Measurements from ENCODE around the gene MS4A6A. TPM values are rescaled to one million over a fixed set of nuclear protein-coding genes. Genes with fewer than 3 reads are reported as not detected.

Gene MS4A6A
- total RNA-seq, 1 experiment from 2014 or later, result 0.52 TPM

DNA sequence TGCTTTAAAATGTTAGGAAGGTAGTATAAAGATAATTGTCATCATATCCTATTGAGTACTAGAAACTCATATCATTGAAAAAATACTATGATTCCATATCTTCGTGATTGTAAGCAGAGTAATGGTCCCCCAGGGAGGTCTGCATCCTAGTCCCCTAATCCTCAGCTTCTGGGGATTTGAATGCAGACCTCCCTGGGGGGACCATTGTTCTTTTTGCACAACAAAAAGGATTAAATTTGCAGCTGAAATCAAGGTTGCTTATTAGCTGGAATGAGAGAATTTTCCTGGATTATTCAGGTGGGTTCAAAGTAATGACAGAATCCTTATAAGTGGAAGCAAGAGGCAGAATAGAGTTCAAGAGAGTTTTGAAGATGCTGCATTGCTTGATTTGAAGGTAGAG lies 26.1 kb upstream of the MS4A6A start (continued):
- TF ChIP-seq, protein P1, sequence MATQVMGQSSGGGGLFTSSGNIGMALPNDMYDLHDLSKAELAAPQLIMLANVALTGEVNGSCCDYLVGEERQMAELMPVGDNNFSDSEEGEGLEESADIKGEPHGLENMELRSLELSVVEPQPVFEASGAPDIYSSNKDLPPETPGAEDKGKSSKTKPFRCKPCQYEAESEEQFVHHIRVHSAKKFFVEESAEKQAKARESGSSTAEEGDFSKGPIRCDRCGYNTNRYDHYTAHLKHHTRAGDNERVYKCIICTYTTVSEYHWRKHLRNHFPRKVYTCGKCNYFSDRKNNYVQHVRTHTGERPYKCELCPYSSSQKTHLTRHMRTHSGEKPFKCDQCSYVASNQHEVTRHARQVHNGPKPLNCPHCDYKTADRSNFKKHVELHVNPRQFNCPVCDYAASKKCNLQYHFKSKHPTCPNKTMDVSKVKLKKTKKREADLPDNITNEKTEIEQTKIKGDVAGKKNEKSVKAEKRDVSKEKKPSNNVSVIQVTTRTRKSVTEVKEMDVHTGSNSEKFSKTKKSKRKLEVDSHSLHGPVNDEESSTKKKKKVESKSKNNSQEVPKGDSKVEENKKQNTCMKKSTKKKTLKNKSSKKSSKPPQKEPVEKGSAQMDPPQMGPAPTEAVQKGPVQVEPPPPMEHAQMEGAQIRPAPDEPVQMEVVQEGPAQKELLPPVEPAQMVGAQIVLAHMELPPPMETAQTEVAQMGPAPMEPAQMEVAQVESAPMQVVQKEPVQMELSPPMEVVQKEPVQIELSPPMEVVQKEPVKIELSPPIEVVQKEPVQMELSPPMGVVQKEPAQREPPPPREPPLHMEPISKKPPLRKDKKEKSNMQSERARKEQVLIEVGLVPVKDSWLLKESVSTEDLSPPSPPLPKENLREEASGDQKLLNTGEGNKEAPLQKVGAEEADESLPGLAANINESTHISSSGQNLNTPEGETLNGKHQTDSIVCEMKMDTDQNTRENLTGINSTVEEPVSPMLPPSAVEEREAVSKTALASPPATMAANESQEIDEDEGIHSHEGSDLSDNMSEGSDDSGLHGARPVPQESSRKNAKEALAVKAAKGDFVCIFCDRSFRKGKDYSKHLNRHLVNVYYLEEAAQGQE (IDR thresholded peaks at IDR 0.05; ENCODE audit: low read depth), result no peak
- no peak for TF ChIP-seq ELF1 (IDR thresholded peaks at IDR 0.05; ENCODE audit: borderline replicate concordance, low read depth)
- TF ChIP-seq POLR2A (IDR thresholded peaks at IDR 0.05; ENCODE audit: borderline replicate concordance, extremely low read depth, insufficient read depth, insufficient read length), result no peak
- TF ChIP-seq, protein P2, sequence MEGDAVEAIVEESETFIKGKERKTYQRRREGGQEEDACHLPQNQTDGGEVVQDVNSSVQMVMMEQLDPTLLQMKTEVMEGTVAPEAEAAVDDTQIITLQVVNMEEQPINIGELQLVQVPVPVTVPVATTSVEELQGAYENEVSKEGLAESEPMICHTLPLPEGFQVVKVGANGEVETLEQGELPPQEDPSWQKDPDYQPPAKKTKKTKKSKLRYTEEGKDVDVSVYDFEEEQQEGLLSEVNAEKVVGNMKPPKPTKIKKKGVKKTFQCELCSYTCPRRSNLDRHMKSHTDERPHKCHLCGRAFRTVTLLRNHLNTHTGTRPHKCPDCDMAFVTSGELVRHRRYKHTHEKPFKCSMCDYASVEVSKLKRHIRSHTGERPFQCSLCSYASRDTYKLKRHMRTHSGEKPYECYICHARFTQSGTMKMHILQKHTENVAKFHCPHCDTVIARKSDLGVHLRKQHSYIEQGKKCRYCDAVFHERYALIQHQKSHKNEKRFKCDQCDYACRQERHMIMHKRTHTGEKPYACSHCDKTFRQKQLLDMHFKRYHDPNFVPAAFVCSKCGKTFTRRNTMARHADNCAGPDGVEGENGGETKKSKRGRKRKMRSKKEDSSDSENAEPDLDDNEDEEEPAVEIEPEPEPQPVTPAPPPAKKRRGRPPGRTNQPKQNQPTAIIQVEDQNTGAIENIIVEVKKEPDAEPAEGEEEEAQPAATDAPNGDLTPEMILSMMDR (IDR thresholded peaks at IDR 0.05 in 2 of 3, conservative IDR thresholded peaks at IDR 0.05 in 1 of 3; ENCODE audit: borderline replicate concordance in 1 of 3, insufficient read depth in 1 of 3, low read depth in 2 of 3, low read length in 2 of 3), result no peak
- no peak for TF ChIP-seq YY1 (IDR thresholded peaks at IDR 0.05; ENCODE audit: extremely low read depth, insufficient replicate concordance, low read depth, low read length)
- no peak for TF ChIP-seq EGR1 (IDR thresholded peaks at IDR 0.05; ENCODE audit: low read depth)
- no peak for TF ChIP-seq JUND (IDR thresholded peaks at IDR 0.05)
- no peak for TF ChIP-seq POLR2AphosphoS5 (IDR thresholded peaks at IDR 0.05; ENCODE audit: low read depth, low read length)
- TF ChIP-seq SRF (IDR thresholded peaks at IDR 0.05; ENCODE audit: low read depth), result no peak
- TF ChIP-seq FOSL1 (IDR thresholded peaks at IDR 0.05; ENCODE audit: low read depth), result no peak
- TF ChIP-seq, protein P3, sequence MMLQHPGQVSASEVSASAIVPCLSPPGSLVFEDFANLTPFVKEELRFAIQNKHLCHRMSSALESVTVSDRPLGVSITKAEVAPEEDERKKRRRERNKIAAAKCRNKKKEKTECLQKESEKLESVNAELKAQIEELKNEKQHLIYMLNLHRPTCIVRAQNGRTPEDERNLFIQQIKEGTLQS (IDR thresholded peaks at IDR 0.05), result no peak

All from HCT116 (cell line).